HEK293T (cell line): Measurements from ENCODE around the gene MEDAG.

ENCODE experiments used
- ARNT ChIP-seq: fragments of 450-650 bp; IDR thresholded peaks from 2 replicates; pipeline ENCODE4 v1.6.1; 2017; ENCODE audit warnings: mild to moderate bottlenecking
- BHLHE40 ChIP-seq: fragments of 450-650 bp; IDR thresholded peaks from 2 replicates; pipeline ENCODE4 v1.6.1; 2016; ENCODE audit warnings: mild to moderate bottlenecking, moderate library complexity, borderline replicate concordance
- CTBP1 ChIP-seq: fragments of 450-650 bp; IDR thresholded peaks from 2 replicates; pipeline ENCODE4 v1.6.1; 2016; ENCODE audit warnings: borderline replicate concordance
- ELF4 ChIP-seq: fragments of 450-650 bp; IDR thresholded peaks from 2 replicates; pipeline ENCODE4 v1.6.1; 2017; ENCODE audit warnings: antibody characterized with exemption
- FOXA1 ChIP-seq: fragments of 450-650 bp; IDR thresholded peaks from 2 replicates; pipeline ENCODE4 v1.6.1; 2016; ENCODE audit warnings: mild to moderate bottlenecking
- FOXK2 ChIP-seq: fragments of 450-650 bp; IDR thresholded peaks from 2 replicates; pipeline ENCODE4 v1.6.1; 2016; ENCODE audit warnings: mild to moderate bottlenecking
- FOXM1 ChIP-seq: fragments of 450-650 bp; IDR thresholded peaks from 2 replicates; pipeline ENCODE4 v1.6.1; 2017; ENCODE audit warnings: mild to moderate bottlenecking, borderline replicate concordance
- L3MBTL2 ChIP-seq: fragments of 450-650 bp; conservative IDR thresholded peaks from 2 replicates; pipeline ENCODE4 v1.6.1; 2016; ENCODE audit warnings: mild to moderate bottlenecking
- LEF1 ChIP-seq: fragments of 450-650 bp; IDR thresholded peaks from 2 replicates; pipeline ENCODE4 v1.6.1; 2017; ENCODE audit warnings: mild to moderate bottlenecking, borderline replicate concordance
- PKNOX1 ChIP-seq: fragments of 450-650 bp; IDR thresholded peaks from 2 replicates; pipeline ENCODE4 v1.6.1; 2016
- SP1 ChIP-seq: fragments of 450-650 bp; IDR thresholded peaks from 2 replicates; pipeline ENCODE4 v1.6.1; 2017
- SUZ12 ChIP-seq: fragments of 450-650 bp; IDR thresholded peaks from 2 replicates; pipeline ENCODE4 v1.6.1; 2016; ENCODE audit warnings: mild to moderate bottlenecking
- TARDBP ChIP-seq: fragments of 450-650 bp; IDR thresholded peaks from 2 replicates; pipeline ENCODE4 v1.6.1; 2016
- ZNF384 ChIP-seq: fragments of 450-650 bp; IDR thresholded peaks from 2 replicates; pipeline ENCODE4 v1.6.1; 2016

DNA sequence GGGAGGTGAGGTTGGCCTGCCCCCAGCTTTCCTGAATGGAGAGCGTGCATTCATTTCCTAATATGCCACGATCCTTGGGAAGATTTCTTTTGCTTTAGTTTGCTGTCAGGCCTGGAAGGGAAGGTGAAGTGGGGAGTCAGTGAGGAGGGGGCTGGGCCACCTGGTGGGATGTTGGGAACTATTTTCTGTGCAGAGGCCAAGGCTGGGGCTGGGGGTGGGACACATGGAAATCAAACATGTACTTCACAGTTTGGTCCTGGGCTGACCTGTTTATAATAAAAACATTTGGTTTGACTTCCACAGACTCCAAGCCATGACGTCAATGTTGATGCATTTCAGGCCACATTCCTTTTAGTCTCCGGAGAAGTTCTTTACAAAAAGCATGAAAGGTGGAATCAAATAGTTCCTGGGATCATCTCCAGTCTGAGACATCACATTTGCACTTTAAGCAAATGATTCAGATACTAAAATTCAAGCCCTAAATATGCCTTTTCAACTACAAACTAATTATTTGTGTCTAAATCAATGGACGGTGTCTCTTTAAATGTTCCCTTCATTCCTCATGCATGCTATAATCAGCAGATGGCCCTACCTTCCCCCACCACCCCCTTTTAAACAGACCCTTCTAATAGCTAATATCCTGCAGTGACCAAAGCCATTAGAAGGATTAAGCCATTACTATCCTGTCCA is 41.5 kb upstream of the MEDAG start:
- TF ChIP-seq SUZ12 (no peak), LEF1 (no peak), TARDBP (no peak), FOXM1 (no peak), PKNOX1 (no peak), FOXK2 (no peak), ELF4 (no peak), BHLHE40 (no peak), ZNF384 (no peak), FOXA1 (no peak), CTBP1 (no peak), SP1 (no peak), ARNT (no peak), L3MBTL2 (no peak)
